SK-N-MC (cell line): ENCODE results near the gene CYB5D1.

Experiments used
- DNase-seq: peaks from one replicate; pipeline ENCODE4 v3.0.0-alpha.2; 2011; ENCODE audit warnings: low read depth, low spot score
- H3K27ac ChIP-seq: fragments of 200-600 bp; sonication (generic); 2 replicates; pipeline ENCODE4 v1.5.1; 2016; ENCODE audit warnings: mixed run types
- H3K36me3 ChIP-seq: fragments of 200-600 bp; sonication (generic); 2 replicates; pipeline ENCODE4 v1.6.1; 2017; ENCODE audit warnings: antibody characterized with exemption, low read length, mixed read lengths; ENCODE audit not compliant: insufficient read depth
- H3K4me3 ChIP-seq: fragments of 200-600 bp; sonication (generic); 2 replicates; pipeline ENCODE4 v1.5.1; 2016
- H3K9ac ChIP-seq: fragments of 200-600 bp; sonication (generic); 2 replicates; pipeline ENCODE4 v1.8.0; 2017; ENCODE audit warnings: mixed run types, mixed read lengths; ENCODE audit not compliant: insufficient read length
- H3K9me3 ChIP-seq: fragments of 200-600 bp; sonication (generic); 2 replicates; pipeline ENCODE4 v1.6.1; 2017; ENCODE audit warnings: low read depth, mild to moderate bottlenecking, antibody characterized with exemption, low read length, moderate library complexity, mixed read lengths
- EZH2 ChIP-seq: fragments of 200-600 bp; sonication (generic); IDR thresholded peaks from one replicate; pipeline ENCODE4 v1.6.1; 2017; ENCODE audit warnings: antibody characterized with exemption
- FOXP2 ChIP-seq: optimal IDR thresholded peaks from 2 replicates; pipeline ENCODE3; 2011; ENCODE audit warnings: mild to moderate bottlenecking, moderate library complexity; ENCODE audit not compliant: insufficient read depth; ENCODE audit errors: extremely low read length, control extremely low read depth
- POLR2AphosphoS5 ChIP-seq: IDR thresholded peaks from 2 replicates; pipeline ENCODE4 v1.6.1; 2012; ENCODE audit warnings: mild to moderate bottlenecking, low read depth, low read length, borderline replicate concordance

The CYB5D1 gene

DNA sequence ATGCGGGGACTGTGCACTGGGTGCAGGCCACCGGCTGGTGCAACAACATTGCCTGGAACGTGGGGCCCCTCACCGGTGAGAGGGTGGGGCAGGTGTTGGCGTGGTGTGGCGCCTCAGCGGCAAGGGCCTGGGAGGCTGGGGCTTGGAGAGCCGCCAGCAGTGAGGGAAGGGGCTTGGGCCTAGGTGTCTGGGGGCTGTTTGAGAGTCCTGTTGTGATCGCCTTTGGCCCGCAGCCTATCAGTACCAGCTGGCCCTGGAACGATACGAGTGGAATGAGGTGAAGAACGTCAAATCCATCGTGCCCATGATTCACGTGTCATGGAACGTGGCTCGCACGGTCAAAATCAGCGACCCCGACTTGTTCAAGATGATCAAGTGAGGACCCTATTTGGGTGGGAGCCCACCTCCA is 5.5 kb upstream of the CYB5D1 start:
- no peak for DNase-seq
- TF ChIP-seq EZH2 (no peak), POLR2AphosphoS5 (no peak), FOXP2 (no peak)
- H3K27ac ChIP-seq = no peak overlapping the region
- H3K4me3 ChIP-seq = no peak overlapping the region
- no peaks in the 10 kb centered on the region for H3K9me3 ChIP-seq
- H3K36me3 ChIP-seq = peaks cover 66% of the 10 kb centered on the region
- no peak overlapping the region for H3K9ac ChIP-seq

GRCh38 chr17:7852919-7853690 is 4.7 kb upstream of the CYB5D1 start:
- H3K36me3 ChIP-seq = peaks cover 61% of the 10 kb centered on the region

GRCh38 chr17:7853691-7854038 is 4.1 kb upstream of the CYB5D1 start:
- Histone ChIP-seq H3K4me3 (no peak overlapping the region), H3K27ac (no peak overlapping the region; the same call in 1 of the 2 replicates), H3K9me3 (no peaks in the 10 kb centered on the region), H3K36me3 (peaks cover 56% of the 10 kb centered on the region), H3K9ac (no peak overlapping the region)
- DNase-seq = no peak
- TF ChIP-seq FOXP2 (no peak), EZH2 (no peak)

More at GRCh38 chr17:7852919-7853690, 4.7 kb upstream of the CYB5D1 start:
- H3K27ac ChIP-seq = no peak overlapping the region
- no peak overlapping the region for H3K9ac ChIP-seq
- TF ChIP-seq FOXP2 (no peak), POLR2AphosphoS5 (no peak), EZH2 (no peak)
- no peak for DNase-seq
- H3K9me3 ChIP-seq = no peaks in the 10 kb centered on the region
- no peak overlapping the region for H3K4me3 ChIP-seq

GRCh38 chr17:7854078-7854777 is 3.6 kb upstream of the CYB5D1 start:
- no peak for TF ChIP-seq EZH2
- no peak for TF ChIP-seq FOXP2
- no peak for TF ChIP-seq POLR2AphosphoS5
- H3K4me3 ChIP-seq = no peak overlapping the region
- H3K36me3 ChIP-seq = peaks cover 53% of the 10 kb centered on the region
- DNase-seq = no peak
- H3K27ac ChIP-seq = peak overlapping the region; percentile 19; the same call in 1 of the 2 replicates
- no peak overlapping the region for H3K9ac ChIP-seq
- H3K9me3 ChIP-seq = no peaks in the 10 kb centered on the region

DNA sequence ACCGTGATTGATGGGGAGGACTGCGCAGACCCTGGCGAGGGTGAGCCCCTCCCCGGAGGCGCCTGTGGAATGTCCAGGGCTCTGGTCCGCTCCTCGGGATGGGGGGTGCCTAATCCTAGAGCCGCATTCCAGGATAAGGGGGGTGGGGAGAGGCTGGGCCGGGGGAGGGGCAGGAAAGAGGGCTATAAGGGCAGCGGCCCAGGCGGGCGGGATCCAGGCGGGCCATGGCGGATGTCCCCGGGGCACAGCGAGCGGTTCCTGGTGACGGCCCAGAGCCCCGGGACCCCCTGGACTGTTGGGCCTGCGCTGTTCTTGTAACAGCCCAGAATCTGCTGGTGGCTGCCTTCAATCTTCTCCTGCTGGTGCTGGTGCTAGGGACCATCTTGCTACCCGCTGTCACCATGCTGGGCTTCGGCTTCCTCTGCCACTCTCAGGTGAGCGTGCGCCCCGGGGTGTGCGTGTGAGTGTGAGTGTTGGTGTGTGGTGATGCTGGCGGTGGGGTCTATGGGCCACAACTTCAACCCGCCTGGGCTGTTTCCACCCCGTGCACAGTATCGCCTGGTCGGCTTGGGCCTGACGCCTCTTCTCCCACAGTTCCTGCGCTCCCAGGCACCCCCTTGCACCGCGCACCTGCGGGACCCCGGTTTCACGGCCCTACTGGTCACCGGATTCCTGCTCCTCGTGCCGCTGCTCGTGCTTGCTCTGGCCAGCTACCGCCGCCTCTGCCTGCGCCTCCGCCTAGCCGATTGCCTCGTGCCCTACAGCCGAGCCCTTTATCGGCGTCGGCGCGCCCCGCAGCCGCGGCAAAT is 2.7 kb upstream of the CYB5D1 start, which contains the start of gene TMEM88:
Gene TMEM88, plus strand, starts transcription at position 216 of the 809 bp plus-strand sequence. Its CDS starts 9 bp downstream, at position 225.
- H3K9ac ChIP-seq = no peak within 1 kb of the TSS

GRCh38 chr17:7855660-7856010 is 2.2 kb upstream of the CYB5D1 start:
- Histone ChIP-seq H3K36me3 (peaks cover 44% of the 10 kb centered on the region), H3K27ac (no peak overlapping the region), H3K9ac (no peak overlapping the region), H3K9me3 (no peaks in the 10 kb centered on the region), H3K4me3 (peak overlapping the region; percentile 81)
- TF ChIP-seq POLR2AphosphoS5 (no peak), EZH2 (no peak), FOXP2 (no peak)
- DNase-seq = no peak

More for the DNA sequence above, 2.7 kb upstream of the CYB5D1 start, which contains the start of gene TMEM88:
- peaks cover 45% of the 10 kb centered on the region for H3K36me3 ChIP-seq
- H3K4me3 ChIP-seq = peak within 1 kb of the TSS; percentile 81
- peak within 1 kb of the TSS; percentile 19; the same call in 1 of the 2 replicates for H3K27ac ChIP-seq
- H3K9me3 ChIP-seq = no peaks in the 10 kb centered on the region
- DNase-seq = no peak
- TF ChIP-seq EZH2 (no peak), FOXP2 (no peak), POLR2AphosphoS5 (no peak)

DNA sequence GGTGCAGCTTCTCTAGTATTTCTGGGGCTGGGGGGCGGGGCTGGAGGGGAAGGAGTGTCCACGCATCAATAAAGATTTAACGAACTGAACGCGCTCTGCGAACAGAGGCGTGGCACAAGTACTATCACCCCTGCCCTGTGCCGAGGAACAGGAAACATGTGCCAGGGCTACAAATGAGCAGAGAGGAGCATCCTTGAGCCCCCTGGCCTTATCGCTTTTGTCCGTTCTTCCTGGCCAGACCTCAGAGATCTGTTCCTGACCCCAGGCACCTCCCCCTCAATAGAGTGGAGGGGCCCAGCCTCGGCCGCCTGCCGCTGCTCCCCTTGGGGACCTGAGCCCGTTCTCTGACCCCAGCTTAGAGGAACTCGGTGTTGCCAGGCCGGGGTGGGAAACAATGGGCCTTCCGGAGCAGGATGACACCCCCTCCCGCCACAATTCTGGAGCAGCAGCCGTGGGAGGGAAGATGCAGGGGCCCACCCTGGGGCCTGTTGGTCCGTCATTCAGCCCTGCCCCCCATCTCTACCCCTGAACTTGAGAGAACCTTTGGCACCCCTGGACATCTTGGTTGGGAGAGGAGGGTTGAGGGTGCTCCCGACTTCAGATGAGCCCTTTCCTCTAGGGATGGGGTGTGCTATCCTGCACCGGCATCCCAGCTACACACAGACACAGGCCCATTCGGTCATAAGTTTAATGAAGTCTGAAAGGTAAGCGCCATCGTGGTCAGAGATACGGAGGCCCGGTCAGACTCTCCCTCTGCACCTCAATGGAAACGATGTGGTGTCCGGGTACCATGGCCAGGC is 1.6 kb upstream of the CYB5D1 start:
- H3K9ac ChIP-seq = peak overlapping the region; percentile 86

More for the DNA sequence above, 1.6 kb upstream of the CYB5D1 start:
- Histone ChIP-seq H3K36me3 (peaks cover 40% of the 10 kb centered on the region), H3K27ac (peak overlapping the region; percentile 92), H3K4me3 (peak overlapping the region; percentile 81), H3K9me3 (no peaks in the 10 kb centered on the region)
- TF ChIP-seq POLR2AphosphoS5 = peak; percentile 41; the same call in 1 of the 2 replicates
- TF ChIP-seq FOXP2 = no peak
- TF ChIP-seq EZH2 = no peak
- DNase-seq = no peak
